GM12878 (cell line): Measurements from ENCODE around the gene RNF121. TPM values are rescaled to one million over a fixed set of nuclear protein-coding genes. Genes with fewer than 3 reads are reported as not detected.

Experiments
- ATAC-seq: fragments of 200-7000 bp; cut with Tn5 transposase; 3 replicates; pipeline ENCODE4 v1.9.1; 2020; ENCODE audit warnings: mild to moderate bottlenecking, moderate library complexity
- BruUV-seq: library from RNA; stranded (reverse); fragments of 400-500 nt; replicated peaks from 2 replicates; lab custom pipeline; 2021; lab: Mats Ljungman, UMichigan
- CTCF ChIA-PET: fragments of 300-600 bp; sonication (Branson Sonifier 250); formaldehyde crosslinking; extraction: SDS; loops from one replicate; lab custom pipeline; 2021; ENCODE audit warnings: inconsistent platforms; lab: Yijun Ruan, JAX
- POLR2A ChIA-PET: fragments of 350-600 bp; formaldehyde crosslinking; extraction: SDS; loops from one replicate; lab custom pipeline; 2021; ENCODE audit warnings: inconsistent platforms; lab: Charles Lee
- RAD21 ChIA-PET: fragments of 300-600 bp; sonication (Branson Sonifier 250); formaldehyde crosslinking; loops from one replicate; lab custom pipeline; 2023; ENCODE audit warnings: antibody characterized with exemption; ENCODE audit not compliant: unreplicated experiment; lab: Charles Lee
- SMC1A ChIA-PET: fragments of 300-600 bp; sonication (Branson Sonifier 250); formaldehyde crosslinking; loops from one replicate; lab custom pipeline; 2023; ENCODE audit not compliant: unreplicated experiment, uncharacterized antibody; lab: Charles Lee
- DNase-seq: peaks from one replicate; pipeline ENCODE4 v3.0.0-alpha.2; 2011; ENCODE audit warnings: low read depth, low spot score
- FAIRE-seq: peaks from 3 replicates; lab custom pipeline; 2011; peaks lifted over from hg19 to GRCh38; lab: Jason Lieb, UNC
- H2AFZ ChIP-seq: 2 replicates; pipeline ENCODE4 v1.6.0; 2011; ENCODE audit warnings: low read depth, low read length, control low read depth; ENCODE audit not compliant: control insufficient read depth
- H3K27ac ChIP-seq: 2 replicates; pipeline ENCODE4 v1.5.1; 2011; ENCODE audit warnings: control low read depth; ENCODE audit not compliant: control insufficient read depth, insufficient read depth
- H3K27me3 ChIP-seq, 2 experiments: replicated peaks in 1 of 2; 2 replicates each; pipeline versions ENCODE4 v1.6.0 to v1.6.1; 2011; ENCODE audit warnings: low read length in 1 of 2; ENCODE audit not compliant: control insufficient read depth in 2 of 2, insufficient read depth in 2 of 2
- H3K36me3 ChIP-seq, 2 experiments: 2 replicates each; pipeline ENCODE4 v1.5.1; 2011; ENCODE audit warnings: low read length in 1 of 2; ENCODE audit not compliant: control insufficient read depth in 2 of 2, insufficient read depth in 2 of 2
- H3K4me1 ChIP-seq: 2 replicates; pipeline ENCODE4 v1.6.1; 2011; ENCODE audit warnings: mild to moderate bottlenecking, low read length, moderate library complexity, mixed read lengths; ENCODE audit not compliant: control insufficient read depth, insufficient read depth
- H3K4me2 ChIP-seq: 2 replicates; pipeline ENCODE4 v1.6.0; 2011; ENCODE audit warnings: control low read depth; ENCODE audit not compliant: control insufficient read depth, insufficient read depth
- H3K4me3 ChIP-seq: fragments of 200-600 bp; sonication (generic); 2 replicates; pipeline ENCODE4 v1.5.1; 2016
- H3K79me2 ChIP-seq: 2 replicates; pipeline ENCODE4 v1.6.0; 2011; ENCODE audit warnings: low read length; ENCODE audit not compliant: control insufficient read depth, insufficient read depth
- H3K9ac ChIP-seq: 2 replicates; pipeline ENCODE4 v1.8.0; 2011; ENCODE audit warnings: low read length, control low read depth, mixed read lengths; ENCODE audit not compliant: control insufficient read depth, insufficient read depth
- H3K9me3 ChIP-seq: replicated peaks from 3 replicates; pipeline ENCODE4 v1.5.1; 2011; ENCODE audit warnings: mild to moderate bottlenecking, low read length; ENCODE audit not compliant: control insufficient read depth, insufficient read depth
- H4K20me1 ChIP-seq: 2 replicates; pipeline ENCODE4 v1.6.0; 2011; ENCODE audit not compliant: control insufficient read depth, insufficient read depth
- BCL11A ChIP-seq: IDR thresholded peaks from 2 replicates; pipeline ENCODE4 v1.6.1; 2011; ENCODE audit warnings: low read depth, low read length
- ETV6 ChIP-seq, 2 experiments: fragments of 450-650 bp in 1 of 2; IDR thresholded peaks in 1 of 2; conservative IDR thresholded peaks in 1 of 2; 2 replicates each; pipeline ENCODE4 v1.6.1; 2014; ENCODE audit warnings: antibody characterized with exemption in 1 of 2, borderline replicate concordance in 1 of 2, low read depth in 1 of 2, mild to moderate bottlenecking in 1 of 2, moderate library complexity in 1 of 2
- EZH2 ChIP-seq: IDR thresholded peaks from 2 replicates; pipeline ENCODE4 v1.6.1; 2012; ENCODE audit warnings: low read depth, mild to moderate bottlenecking, control low read depth, inconsistent platforms, low read length, borderline replicate concordance; ENCODE audit not compliant: control insufficient read depth
- HDAC2 ChIP-seq: fragments of 200-600 bp; sonication (generic); IDR thresholded peaks from 2 replicates; pipeline ENCODE4 v1.6.1; 2017
- IRF4 ChIP-seq: IDR thresholded peaks from 2 replicates; pipeline ENCODE4 v1.6.1; 2011; ENCODE audit warnings: low read depth, low read length
- KAT2A ChIP-seq: conservative IDR thresholded peaks from 2 replicates; pipeline ENCODE4 v1.6.1; 2011; ENCODE audit warnings: low read depth, low read length; ENCODE audit not compliant: control insufficient read depth
- NFYA ChIP-seq: IDR thresholded peaks from 2 replicates; pipeline ENCODE4 v1.6.1; 2011; ENCODE audit warnings: low read depth, mild to moderate bottlenecking, low read length, improper control_type of control experiment, borderline replicate concordance
- PML ChIP-seq: IDR thresholded peaks from 2 replicates; pipeline ENCODE4 v1.6.1; 2012; ENCODE audit warnings: low read length, inconsistent platforms
- RBBP5 ChIP-seq: fragments of 200-600 bp; sonication (generic); conservative IDR thresholded peaks from 2 replicates; pipeline ENCODE4 v1.6.1; 2016
- RELB ChIP-seq: fragments of 450-650 bp; IDR thresholded peaks from 2 replicates; pipeline ENCODE4 v1.6.1; 2017; ENCODE audit warnings: low read depth, mild to moderate bottlenecking, moderate library complexity
- SIN3A ChIP-seq: IDR thresholded peaks from 2 replicates; pipeline ENCODE4 v1.6.1; 2012; ENCODE audit warnings: low read depth, low read length, improper control_type of control experiment
- SMARCA5 ChIP-seq: fragments of 450-650 bp; IDR thresholded peaks from 2 replicates; pipeline ENCODE4 v1.6.1; 2017; ENCODE audit warnings: mild to moderate bottlenecking
- SMC3 ChIP-seq: IDR thresholded peaks from 2 replicates; pipeline ENCODE4 v1.6.1; 2011; ENCODE audit warnings: low read length, improper control_type of control experiment, borderline replicate concordance
- SREBF1 ChIP-seq: IDR thresholded peaks from 2 replicates; pipeline ENCODE4 v1.6.1; 2012; ENCODE audit warnings: mild to moderate bottlenecking, low read length
- SREBF2 ChIP-seq: IDR thresholded peaks from 2 replicates; pipeline ENCODE4 v1.6.1; 2012; ENCODE audit warnings: mild to moderate bottlenecking, low read length
- STAT1 ChIP-seq: fragments of 450-650 bp; conservative IDR thresholded peaks from 2 replicates; pipeline ENCODE4 v1.6.1; 2014; ENCODE audit warnings: antibody characterized with exemption, mild to moderate bottlenecking
- STAT3 ChIP-seq: IDR thresholded peaks from 2 replicates; pipeline ENCODE4 v1.6.1; 2011; ENCODE audit warnings: low read depth, low read length, improper control_type of control experiment
- YBX1 ChIP-seq: fragments of 450-650 bp; IDR thresholded peaks from 2 replicates; pipeline ENCODE4 v1.6.1; 2016; ENCODE audit warnings: antibody characterized with exemption
- WGBS: methylation state at CpG from one replicate; pipeline ENCODE4 v1.1.6; 2016; ENCODE audit warnings: low lambda C conversion rate; ENCODE audit not compliant: insufficient replicate concordance, insufficient coverage; ENCODE audit errors: missing lambda C conversion rate; 5-methylcytosine and 5-hydroxymethylcytosine counted together
- in situ Hi-C: fragments of 300-500 bp; cut with MboI; formaldehyde crosslinking; loops from 9 replicates; pipeline ENCODE4 v1.14.3; 2018; ENCODE audit warnings: mixed read lengths
- intact Hi-C: fragments of 100-400 bp; cut with micrococcal nuclease; formaldehyde crosslinking; loops from one replicate; pipeline ENCODE4 v1.14.2; 2022; ENCODE audit not compliant: unreplicated experiment
- polyA plus RNA-seq, 11 experiments: library from polyadenylated mRNA; depleted of rRNA in 4 of 11; unstranded in 6 of 11; stranded (reverse) in 5 of 11; fragments of >200 nt; fragmentation: Nextera tagmentation in 4 of 11; fragmentation: Illumina TruSeq in 1 of 11; extraction: Ambion mirVana in 4 of 11; extraction: Trizol in 1 of 11; gene quantifications; 1 replicate in 1 of 11; 2 replicates in 10 of 11; pipeline versions ENCODE4 v1.2.1 to v1.2.3, GENCODE V29; 2011 to 2016; ENCODE audit warnings: inconsistent platforms in 2 of 11, missing spikeins in 2 of 11, low read depth in 1 of 11
- total RNA-seq, 4 experiments: library from RNA; depleted of rRNA in 3 of 4; stranded (reverse); fragments of >200 nt in 3 of 4; fragmentation: Illumina TruSeq in 1 of 4; extraction: Trizol in 1 of 4; gene quantifications; 2 replicates each; pipeline versions ENCODE4 v1.2.1 to v1.2.3, GENCODE V29; 2013 to 2021
- TF ChIP-seq, protein P1 (sequence below): fragments of 450-650 bp; IDR thresholded peaks from 2 replicates; pipeline ENCODE4 v1.6.1; 2017; ENCODE audit warnings: antibody characterized with exemption, mild to moderate bottlenecking, moderate library complexity
- TF ChIP-seq, protein P2 (sequence below): fragments of 450-650 bp; IDR thresholded peaks from 2 replicates; pipeline ENCODE4 v1.6.1; 2017; ENCODE audit warnings: borderline replicate concordance

The RNF121 gene
- total and polyA plus RNA-seq, 10 of the 15 experiments (the other 5 are each of a cell fraction or from before 2014, with no cell fraction given) = 8.6 to 73.7 (median 32.7) TPM

GRCh38 chr11:71987521-71987920 is 58.7 kb downstream of the RNF121 start:
- ATAC-seq = no peak
- WGBS = 50% methylated on average over 2 of the region's 2 CpGs
- RAD21 ChIA-PET = interaction anchor here (1.4 to 2.3 kb wide), 3 partner anchors 10 to 104 kb away, joined by 5 to 12 read pairs (median 7); no protein-coding TSS in a partner anchor
- CTCF ChIA-PET = interaction anchor here (0.7 to 8.5 kb wide), 6 partner anchors 10 to 444 kb away, joined by 3 to 93 read pairs (median 5); no protein-coding TSS in a partner anchor
- Histone ChIP-seq H3K4me1 (peaks cover 34% of the 10 kb centered on the region), H3K4me3 (no peak overlapping the region), H3K36me3 (peaks cover 6 to 30% of the 10 kb centered on the region in 2 experiments), H3K27ac (no peak overlapping the region), H3K79me2 (no peaks in the 10 kb centered on the region; the same call in 1 of the 2 replicates), H2AFZ (no peak overlapping the region), H3K4me2 (no peak overlapping the region), H3K27me3 (no peaks in the 10 kb centered on the region), H4K20me1 (no peaks in the 10 kb centered on the region), H3K9ac (no peak overlapping the region), H3K9me3 (no peaks in the 10 kb centered on the region)
- TF ChIP-seq, protein P1, sequence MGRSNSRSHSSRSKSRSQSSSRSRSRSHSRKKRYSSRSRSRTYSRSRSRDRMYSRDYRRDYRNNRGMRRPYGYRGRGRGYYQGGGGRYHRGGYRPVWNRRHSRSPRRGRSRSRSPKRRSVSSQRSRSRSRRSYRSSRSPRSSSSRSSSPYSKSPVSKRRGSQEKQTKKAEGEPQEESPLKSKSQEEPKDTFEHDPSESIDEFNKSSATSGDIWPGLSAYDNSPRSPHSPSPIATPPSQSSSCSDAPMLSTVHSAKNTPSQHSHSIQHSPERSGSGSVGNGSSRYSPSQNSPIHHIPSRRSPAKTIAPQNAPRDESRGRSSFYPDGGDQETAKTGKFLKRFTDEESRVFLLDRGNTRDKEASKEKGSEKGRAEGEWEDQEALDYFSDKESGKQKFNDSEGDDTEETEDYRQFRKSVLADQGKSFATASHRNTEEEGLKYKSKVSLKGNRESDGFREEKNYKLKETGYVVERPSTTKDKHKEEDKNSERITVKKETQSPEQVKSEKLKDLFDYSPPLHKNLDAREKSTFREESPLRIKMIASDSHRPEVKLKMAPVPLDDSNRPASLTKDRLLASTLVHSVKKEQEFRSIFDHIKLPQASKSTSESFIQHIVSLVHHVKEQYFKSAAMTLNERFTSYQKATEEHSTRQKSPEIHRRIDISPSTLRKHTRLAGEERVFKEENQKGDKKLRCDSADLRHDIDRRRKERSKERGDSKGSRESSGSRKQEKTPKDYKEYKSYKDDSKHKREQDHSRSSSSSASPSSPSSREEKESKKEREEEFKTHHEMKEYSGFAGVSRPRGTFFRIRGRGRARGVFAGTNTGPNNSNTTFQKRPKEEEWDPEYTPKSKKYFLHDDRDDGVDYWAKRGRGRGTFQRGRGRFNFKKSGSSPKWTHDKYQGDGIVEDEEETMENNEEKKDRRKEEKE = no peak
- TF ChIP-seq STAT3 (no peak), NFYA (no peak), HDAC2 (no peak), BCL11A (no peak), YBX1 (no peak), SREBF1 (no peak), SIN3A (no peak), RBBP5 (no peak), SMC3 (no peak), RELB (no peak), EZH2 (no peak), ETV6 (conservative IDR thresholded peaks at IDR 0.05 in 1 of 2, IDR thresholded peaks at IDR 0.05 in 1 of 2; ENCODE audit: borderline replicate concordance in 1 of 2, low read depth in 1 of 2) (no peak), SREBF2 (no peak), SMARCA5 (no peak), STAT1 (no peak), IRF4 (no peak), KAT2A (no peak), PML (no peak)
- TF ChIP-seq, protein P2, sequence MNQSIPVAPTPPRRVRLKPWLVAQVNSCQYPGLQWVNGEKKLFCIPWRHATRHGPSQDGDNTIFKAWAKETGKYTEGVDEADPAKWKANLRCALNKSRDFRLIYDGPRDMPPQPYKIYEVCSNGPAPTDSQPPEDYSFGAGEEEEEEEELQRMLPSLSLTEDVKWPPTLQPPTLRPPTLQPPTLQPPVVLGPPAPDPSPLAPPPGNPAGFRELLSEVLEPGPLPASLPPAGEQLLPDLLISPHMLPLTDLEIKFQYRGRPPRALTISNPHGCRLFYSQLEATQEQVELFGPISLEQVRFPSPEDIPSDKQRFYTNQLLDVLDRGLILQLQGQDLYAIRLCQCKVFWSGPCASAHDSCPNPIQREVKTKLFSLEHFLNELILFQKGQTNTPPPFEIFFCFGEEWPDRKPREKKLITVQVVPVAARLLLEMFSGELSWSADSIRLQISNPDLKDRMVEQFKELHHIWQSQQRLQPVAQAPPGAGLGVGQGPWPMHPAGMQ = no peak
- intact Hi-C loops (no loop called here), in situ Hi-C loops (no loop called here)
- SMC1A ChIA-PET = interaction anchor here (1.2 to 8.3 kb wide), 5 partner anchors 9 to 59 kb away, joined by 3 to 67 read pairs (median 7); partner anchors contain the start of genes RNF121 and XNDC1N
- no TSS peak for BruUV-seq
- POLR2A ChIA-PET = interaction anchor here (0.6 to 2.0 kb wide), 6 partner anchors 8 to 162 kb away, joined by 3 to 5 read pairs (median 4); partner anchors contain the start of gene IL18BP
- no peak for FAIRE-seq
- no peak for DNase-seq
